Measurements from ENCODE around the gene LHCGR. TPM values are rescaled to one million over a fixed set of nuclear protein-coding genes. Genes with fewer than 3 reads are reported as not detected.

Gene LHCGR
- total RNA-seq, 4 donors from 2014 or later = 0.20 to 2.2 (median 1.5) TPM

DNA sequence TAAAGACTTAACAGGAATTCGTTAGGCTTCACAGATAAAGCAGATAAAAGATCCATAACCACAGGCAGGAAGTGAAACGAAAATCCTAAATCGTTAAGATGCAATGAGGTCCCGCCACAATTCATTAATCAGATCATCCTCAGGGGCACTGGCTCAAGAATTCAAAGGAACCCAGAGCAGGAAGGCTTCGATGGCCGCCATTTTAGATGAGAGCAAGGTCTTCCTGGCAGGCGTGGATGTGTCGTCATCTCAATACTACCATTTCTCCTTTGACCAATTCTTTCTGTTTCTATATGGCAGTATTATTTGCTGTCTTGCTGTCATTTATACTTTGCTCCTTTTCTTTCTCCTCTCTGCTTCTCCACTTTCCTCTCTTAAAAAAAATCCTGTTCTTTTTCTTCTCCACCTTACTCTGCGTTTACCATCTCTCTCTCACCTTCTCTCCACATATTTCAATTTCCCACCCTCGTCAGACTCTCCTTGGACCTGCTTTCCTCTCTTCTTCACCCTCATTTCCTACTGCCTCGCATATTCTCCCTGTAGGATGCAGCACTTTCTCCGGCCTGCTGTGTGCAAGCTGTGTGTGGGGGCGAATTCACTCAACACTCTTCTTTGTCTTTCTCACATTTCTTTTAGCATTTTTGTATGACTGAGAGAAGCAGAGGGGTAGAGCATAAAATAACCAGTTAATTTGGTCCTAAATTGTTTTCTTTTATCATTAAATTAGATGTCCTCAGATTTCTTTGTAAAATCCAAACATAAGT is 35.1 kb upstream of the LHCGR start:
- no peak for TF ChIP-seq POLR2AphosphoS5 (IDR thresholded peaks at IDR 0.05)
- TF ChIP-seq, protein P1, sequence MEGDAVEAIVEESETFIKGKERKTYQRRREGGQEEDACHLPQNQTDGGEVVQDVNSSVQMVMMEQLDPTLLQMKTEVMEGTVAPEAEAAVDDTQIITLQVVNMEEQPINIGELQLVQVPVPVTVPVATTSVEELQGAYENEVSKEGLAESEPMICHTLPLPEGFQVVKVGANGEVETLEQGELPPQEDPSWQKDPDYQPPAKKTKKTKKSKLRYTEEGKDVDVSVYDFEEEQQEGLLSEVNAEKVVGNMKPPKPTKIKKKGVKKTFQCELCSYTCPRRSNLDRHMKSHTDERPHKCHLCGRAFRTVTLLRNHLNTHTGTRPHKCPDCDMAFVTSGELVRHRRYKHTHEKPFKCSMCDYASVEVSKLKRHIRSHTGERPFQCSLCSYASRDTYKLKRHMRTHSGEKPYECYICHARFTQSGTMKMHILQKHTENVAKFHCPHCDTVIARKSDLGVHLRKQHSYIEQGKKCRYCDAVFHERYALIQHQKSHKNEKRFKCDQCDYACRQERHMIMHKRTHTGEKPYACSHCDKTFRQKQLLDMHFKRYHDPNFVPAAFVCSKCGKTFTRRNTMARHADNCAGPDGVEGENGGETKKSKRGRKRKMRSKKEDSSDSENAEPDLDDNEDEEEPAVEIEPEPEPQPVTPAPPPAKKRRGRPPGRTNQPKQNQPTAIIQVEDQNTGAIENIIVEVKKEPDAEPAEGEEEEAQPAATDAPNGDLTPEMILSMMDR (IDR thresholded peaks at IDR 0.05) = no peak
- no peak overlapping the region for H3K4me3 ChIP-seq
- H3K27ac ChIP-seq = no peak overlapping the region
- WGBS, 2 donors (ENCODE audit: low coverage in 1 of 2) = 77 to 96% methylated on average over 8 to 13 of the region's 13 CpGs
- H3K4me1 ChIP-seq = no peaks in the 10 kb centered on the region
- H3K36me3 ChIP-seq = no peaks in the 10 kb centered on the region
- ATAC-seq = no peak
- H3K9me3 ChIP-seq = no peaks in the 10 kb centered on the region
- no peaks in the 10 kb centered on the region for H3K27me3 ChIP-seq

DNA sequence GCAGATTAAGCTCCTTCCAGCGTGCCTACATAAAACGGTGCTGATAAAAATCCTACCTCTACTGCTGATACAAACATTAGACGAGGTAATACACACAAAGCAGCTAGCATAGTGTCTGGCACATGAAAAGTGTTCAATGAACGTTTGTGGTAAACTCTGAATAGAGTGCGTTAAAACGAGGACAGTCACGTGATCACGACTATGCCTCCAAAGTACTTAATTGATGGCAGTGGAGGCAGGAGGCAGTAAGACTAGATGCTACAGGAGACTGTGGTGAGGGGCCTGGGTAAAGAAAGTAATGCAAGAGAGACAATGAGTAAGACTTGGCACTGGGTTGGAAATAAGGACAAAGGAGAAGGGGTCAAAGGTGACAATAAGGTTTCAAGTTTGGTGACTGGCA is 32.1 kb upstream of the LHCGR start:
- no peaks in the 10 kb centered on the region for H3K36me3 ChIP-seq
- no peak for ATAC-seq
- H3K4me1 ChIP-seq = no peaks in the 10 kb centered on the region
- H3K27me3 ChIP-seq = no peaks in the 10 kb centered on the region
- 73 to 90% methylated on average over 5 to 8 of the region's 8 CpGs for WGBS, 2 donors (ENCODE audit: low coverage in 1 of 2)
- no peak overlapping the region for H3K27ac ChIP-seq
- no peak overlapping the region for H3K4me3 ChIP-seq
- H3K9me3 ChIP-seq = no peaks in the 10 kb centered on the region
- no peak for TF ChIP-seq POLR2AphosphoS5 (IDR thresholded peaks at IDR 0.05)

- H3K9me3 ChIP-seq = no peaks in the 10 kb centered on the region
- peak; percentile 41 for ATAC-seq
- H3K4me3 ChIP-seq = no peak overlapping the region
- no peak overlapping the region for H3K27ac ChIP-seq
- H3K36me3 ChIP-seq = no peaks in the 10 kb centered on the region
- no peaks in the 10 kb centered on the region for H3K27me3 ChIP-seq
- no peaks in the 10 kb centered on the region for H3K4me1 ChIP-seq
- WGBS, 2 donors (ENCODE audit: low coverage in 1 of 2) = 36% methylated on average over 1 of the region's 1 CpG; no CpG with 5 or more reads in 1 of the 2 donors
- TF ChIP-seq POLR2AphosphoS5 (IDR thresholded peaks at IDR 0.05) (no peak), EP300 (IDR thresholded peaks at IDR 0.05) (no peak), POLR2A (IDR thresholded peaks at IDR 0.05) (no peak)
- TF ChIP-seq, protein P1 (IDR thresholded peaks at IDR 0.05) = no peak
Measured at GRCh38 chr2:48781366-48781765, 25.8 kb upstream of the LHCGR start.

GRCh38 chr2:48779019-48779716 is 23.6 kb upstream of the LHCGR start:
- Histone ChIP-seq H3K27ac (no peak overlapping the region), H3K4me1 (no peaks in the 10 kb centered on the region), H3K9me3 (no peaks in the 10 kb centered on the region), H3K36me3 (no peaks in the 10 kb centered on the region), H3K27me3 (no peaks in the 10 kb centered on the region), H3K4me3 (no peak overlapping the region)
- TF ChIP-seq, protein P1 (IDR thresholded peaks at IDR 0.05) = no peak
- no peak for TF ChIP-seq EP300 (IDR thresholded peaks at IDR 0.05)
- TF ChIP-seq POLR2A (IDR thresholded peaks at IDR 0.05) = no peak
- TF ChIP-seq POLR2AphosphoS5 (IDR thresholded peaks at IDR 0.05) = no peak
- no peak for ATAC-seq
- whole genome bisulfite sequencing, 2 donors (ENCODE audit: low coverage in 1 of 2) = 62 to 65% methylated on average over 3 to 4 of the region's 4 CpGs

GRCh38 chr2:48774251-48774650 is 18.7 kb upstream of the LHCGR start:
- Histone ChIP-seq H3K27ac (no peak overlapping the region), H3K4me1 (peaks cover 0 to 4% (median 0%) of the 10 kb centered on the region in 3 donors), H3K9me3 (no peaks in the 10 kb centered on the region), H3K27me3 (no peaks in the 10 kb centered on the region), H3K4me3 (no peak overlapping the region), H3K36me3 (no peaks in the 10 kb centered on the region)
- TF ChIP-seq POLR2A (IDR thresholded peaks at IDR 0.05) = no peak
- TF ChIP-seq, protein P1 (IDR thresholded peaks at IDR 0.05) = no peak
- TF ChIP-seq EP300 (IDR thresholded peaks at IDR 0.05) = no peak
- TF ChIP-seq POLR2AphosphoS5 (IDR thresholded peaks at IDR 0.05) = no peak
- 86 to 100% methylated on average over 1 of the region's 1 CpG for WGBS, 2 donors (ENCODE audit: low coverage in 1 of 2)
- ATAC-seq = no peak

Measured in gastroesophageal sphincter (tissue), 4 donors.